NOMO-1 treated with dmso at 0.1 percent for 144 hours (cell line): Measurements from ENCODE around the gene LYZL6.
A peak's percentile ranks its signal among the peaks of the same experiment; 100 is the strongest.
"Not testable (repeated sequence)": the region's sequence is repeated elsewhere in the genome, so short reads cannot be mapped to it uniquely, and the experiment has no call there.

ENCODE experiments used
- DNase-seq: peaks from one replicate; lab custom pipeline; 2025; ENCODE audit not compliant: unreplicated experiment; lab: John Stamatoyannopoulos, UW

Gene LYZL6

DNA sequence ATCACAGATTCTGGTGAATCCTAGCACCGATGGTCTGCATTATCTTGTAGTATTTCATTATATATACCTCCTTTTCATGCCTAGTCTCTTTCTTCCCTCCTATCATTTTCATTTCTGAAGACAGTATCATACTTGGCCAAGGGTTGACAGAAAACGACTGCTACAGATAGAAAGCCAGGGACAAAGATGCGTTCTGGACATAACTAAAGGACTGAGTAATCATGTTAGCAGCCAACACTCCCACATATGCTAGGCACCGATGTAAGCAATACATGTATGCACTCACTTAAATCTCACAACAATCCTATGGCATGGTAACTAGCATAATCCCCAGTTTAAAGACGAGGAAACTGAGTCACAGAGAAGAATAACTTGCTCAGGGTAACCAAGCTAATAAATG, 35.8 kb downstream of the LYZL6 start:
- DNase-seq: no peak

DNA sequence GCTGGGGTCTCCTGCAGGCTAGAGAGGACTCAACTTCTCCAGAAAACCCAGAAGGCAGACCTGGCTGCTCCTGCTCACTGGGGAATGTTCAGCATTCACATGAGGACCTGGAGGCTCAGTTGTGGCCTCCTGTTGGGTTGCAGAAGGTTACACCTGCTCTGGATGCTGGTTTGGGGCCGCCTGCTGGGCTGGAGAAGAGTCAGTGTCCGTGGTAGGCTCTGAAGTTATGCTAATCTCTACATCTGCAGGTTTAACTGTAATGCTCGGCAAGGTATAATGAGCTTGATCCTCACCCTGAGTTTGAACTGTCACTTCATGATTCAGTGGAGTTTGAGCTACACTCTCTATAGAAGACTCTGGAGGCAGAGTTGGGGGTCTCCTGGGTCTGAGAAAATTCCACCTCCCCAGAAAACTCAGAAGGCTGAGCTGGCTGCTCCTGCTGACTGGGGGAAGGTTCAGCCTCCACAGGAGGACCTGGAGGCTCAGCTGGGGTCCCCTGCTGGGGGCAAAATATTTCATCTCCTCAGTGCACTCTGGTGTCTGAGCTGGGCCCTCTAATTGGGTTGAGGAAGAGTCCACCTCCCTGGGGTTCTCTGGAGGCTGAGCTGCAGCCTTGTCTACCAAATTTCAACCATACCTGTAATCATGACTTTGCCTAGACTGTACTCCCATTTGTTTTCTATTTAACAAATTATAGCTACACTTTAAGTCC, 36.4 kb downstream of the LYZL6 start:
- DNase-seq: no peak

DNA sequence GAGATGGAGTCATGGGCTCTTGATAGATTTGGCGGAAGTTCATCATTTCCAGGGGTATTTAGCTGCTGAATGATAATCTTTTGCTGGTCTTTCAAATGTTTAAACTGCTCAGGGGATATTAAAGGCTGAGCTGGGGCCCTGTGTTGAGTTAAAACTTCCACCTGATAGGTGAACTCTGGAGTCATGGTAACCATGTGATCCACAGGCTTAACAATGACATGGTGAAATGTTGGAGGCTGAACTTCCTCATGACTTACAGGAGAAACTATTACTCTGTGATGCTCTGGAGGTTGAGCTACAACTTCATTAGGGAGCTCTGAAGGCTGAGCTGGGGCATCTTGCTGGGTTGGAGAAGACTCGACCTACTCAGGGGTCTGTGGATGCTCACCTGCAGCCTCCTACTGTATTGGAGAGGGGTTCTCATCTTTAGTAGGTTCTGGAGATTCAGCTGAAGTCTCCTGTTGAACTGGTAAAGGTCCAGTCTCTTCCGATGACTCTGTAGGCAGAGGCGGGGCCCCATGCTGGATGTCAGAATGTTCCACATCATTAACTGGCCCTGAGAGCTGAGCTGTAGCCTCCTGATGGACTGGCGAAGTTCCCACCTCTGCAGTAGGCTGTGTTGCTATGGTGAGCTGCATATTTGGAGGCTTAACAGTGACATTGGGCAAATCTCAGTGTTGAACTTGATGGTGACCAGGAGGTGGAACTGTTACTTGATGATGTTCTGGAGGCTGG, 37.2 kb downstream of the LYZL6 start:
- DNase-seq: no peak

DNA sequence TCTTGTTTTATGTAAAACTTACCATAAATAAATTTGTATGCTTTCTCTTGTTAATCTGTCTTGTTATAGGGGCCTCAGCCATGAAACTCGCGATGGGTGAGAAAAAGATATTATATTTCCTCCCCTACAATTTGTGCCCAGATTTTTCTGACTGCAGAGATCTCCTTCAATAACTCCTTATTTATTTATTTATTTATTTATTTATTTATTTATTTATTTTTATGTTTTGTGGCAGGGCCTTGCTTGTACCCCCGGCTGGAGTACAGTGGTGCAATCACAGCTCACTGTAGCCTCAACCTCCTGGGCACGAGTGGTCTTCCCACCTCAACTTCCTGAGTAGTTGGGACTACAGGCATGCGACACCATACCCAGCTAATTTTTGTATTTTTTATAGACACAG, 40.1 kb downstream of the LYZL6 start:
- DNase-seq: no peak

DNA sequence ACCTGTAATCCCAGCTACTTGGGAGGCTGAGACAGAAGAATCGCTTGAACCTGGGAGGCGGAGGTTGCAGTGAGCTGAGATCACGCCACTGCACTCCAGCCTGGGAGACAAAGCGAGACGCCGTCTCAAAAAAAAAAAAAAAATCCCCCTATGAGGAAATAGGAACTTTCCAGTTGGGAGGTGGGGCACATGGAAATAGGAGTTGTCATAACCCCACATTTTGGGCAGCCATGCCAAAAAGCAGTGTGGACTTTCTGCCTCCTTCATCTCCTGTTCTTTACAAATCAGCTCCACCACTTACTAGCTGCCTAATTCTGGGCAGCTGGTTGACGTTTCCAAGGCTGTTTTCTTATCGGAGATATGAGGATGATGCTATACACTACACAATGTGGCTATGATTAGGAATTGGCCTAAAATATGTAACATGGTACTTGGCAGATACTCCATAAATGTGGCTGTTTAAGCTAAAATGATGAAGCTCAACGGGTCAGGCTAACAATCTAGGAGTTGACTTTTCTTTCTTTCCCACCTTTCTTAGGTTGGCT, 41.8 kb downstream of the LYZL6 start:
- DNase-seq: no peak

DNA sequence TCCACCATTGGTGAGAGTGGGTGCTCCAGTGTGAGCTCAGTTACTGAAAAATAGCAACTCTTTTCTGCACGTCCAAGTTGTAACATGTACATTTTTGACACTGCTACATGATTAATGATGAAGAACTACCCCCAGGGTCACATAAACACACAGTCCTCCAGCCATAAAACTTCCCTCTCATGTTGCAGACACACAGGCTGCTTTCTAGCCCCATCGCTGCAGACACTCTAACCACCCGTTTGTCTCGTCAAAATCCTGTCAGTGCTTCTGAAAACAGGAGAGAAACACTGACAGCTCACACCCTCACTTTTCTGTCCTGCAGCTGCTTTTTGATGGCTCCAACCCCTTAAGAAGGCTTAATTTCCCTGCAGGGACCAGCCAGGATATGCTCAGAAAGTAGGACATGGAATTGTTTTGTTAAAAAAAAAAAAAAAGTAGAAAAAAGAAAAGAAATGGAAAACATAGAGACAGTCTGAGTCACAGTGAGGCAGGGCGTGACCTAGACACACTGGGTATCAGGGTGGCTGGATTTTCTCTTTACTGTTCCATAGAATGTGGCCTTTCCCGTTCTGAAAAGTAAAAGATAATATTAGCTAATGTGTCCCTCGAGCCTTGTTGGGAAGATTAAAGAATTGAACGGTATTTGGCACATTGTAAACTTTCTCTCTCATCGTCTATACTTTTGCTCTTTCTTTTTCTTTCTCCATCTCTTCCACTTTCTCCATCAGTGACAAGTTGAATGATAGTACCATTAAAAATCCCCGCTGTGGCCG, 42.6 kb downstream of the LYZL6 start:
- DNase-seq: peak; percentile 21

DNA sequence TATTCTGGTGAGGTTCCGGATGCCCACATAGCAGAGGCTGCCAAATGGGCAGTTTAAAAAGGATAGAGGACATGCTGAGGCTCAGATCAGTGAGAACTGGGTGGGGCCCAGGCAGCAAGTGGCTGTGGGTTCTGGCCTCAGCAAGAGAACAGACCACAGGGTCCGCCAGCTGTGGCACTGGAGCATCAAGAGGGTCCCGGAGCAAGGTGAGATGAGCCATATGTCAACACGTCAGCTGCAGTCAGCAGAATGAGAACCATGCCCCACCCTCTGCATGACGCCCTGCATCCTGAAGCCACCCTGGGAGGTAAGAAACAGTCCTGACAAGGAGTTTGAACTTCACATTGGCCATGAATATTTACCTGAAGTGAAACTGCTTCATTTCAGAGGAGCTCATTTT, 43.2 kb downstream of the LYZL6 start:
- no peak for DNase-seq

DNA sequence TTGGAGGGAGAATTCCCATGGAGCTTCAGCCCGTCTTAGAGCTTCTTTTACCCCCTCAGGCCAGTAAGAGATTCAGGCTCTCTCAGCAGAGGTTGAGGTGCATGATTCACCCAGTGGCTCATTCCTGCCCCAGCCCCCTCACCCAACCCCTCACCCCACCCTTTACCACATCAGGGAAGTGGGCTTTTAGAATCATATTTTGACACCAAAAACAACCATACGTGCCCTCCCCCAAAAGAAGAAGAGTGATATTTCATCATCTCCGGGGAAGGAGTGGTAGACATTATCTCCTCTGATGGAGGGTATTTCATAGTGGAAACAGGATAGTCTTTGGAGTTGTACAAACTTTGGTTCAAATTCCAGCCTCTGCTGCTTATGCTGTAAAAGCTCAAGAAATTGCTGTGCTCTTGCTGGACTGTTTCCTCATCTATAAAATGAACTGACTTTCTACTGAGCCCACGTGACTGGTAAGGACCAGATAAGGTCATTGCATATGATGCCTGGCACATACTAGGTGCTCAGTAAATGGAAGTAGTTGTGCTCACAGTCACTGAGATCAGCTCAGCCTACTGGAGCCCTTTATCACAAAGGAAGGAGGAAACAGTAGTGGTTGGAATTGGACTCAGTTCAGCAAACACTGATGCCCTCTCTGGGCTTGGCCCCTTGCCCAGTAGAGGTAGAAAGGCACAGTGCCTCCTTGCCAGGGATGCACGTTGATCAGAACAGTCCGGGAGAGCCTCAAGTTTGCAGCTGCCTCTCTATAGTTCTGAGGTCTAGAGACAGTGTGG, 45.0 kb downstream of the LYZL6 start:
- DNase-seq: peak; percentile 24

DNA sequence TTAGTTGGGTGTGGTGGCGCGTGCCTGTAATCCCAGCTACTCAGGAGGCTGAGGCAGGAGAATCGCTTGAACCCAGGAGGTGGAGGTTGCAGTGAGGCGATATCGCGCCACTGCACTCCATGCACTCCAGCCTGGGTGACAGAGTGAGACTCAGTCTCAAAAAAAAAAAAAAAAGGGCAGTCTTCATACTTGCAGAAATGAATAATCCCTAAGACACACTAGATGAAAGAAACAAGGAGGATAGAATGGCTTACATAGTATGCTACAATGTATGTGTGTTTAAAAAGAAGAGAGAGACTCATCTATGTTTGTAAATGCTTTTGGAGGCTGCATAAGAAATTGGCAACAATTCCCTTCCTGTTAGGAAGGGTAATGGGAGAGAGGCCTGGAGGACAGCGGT, 45.7 kb downstream of the LYZL6 start:
- not testable (repeated sequence) for DNase-seq

DNA sequence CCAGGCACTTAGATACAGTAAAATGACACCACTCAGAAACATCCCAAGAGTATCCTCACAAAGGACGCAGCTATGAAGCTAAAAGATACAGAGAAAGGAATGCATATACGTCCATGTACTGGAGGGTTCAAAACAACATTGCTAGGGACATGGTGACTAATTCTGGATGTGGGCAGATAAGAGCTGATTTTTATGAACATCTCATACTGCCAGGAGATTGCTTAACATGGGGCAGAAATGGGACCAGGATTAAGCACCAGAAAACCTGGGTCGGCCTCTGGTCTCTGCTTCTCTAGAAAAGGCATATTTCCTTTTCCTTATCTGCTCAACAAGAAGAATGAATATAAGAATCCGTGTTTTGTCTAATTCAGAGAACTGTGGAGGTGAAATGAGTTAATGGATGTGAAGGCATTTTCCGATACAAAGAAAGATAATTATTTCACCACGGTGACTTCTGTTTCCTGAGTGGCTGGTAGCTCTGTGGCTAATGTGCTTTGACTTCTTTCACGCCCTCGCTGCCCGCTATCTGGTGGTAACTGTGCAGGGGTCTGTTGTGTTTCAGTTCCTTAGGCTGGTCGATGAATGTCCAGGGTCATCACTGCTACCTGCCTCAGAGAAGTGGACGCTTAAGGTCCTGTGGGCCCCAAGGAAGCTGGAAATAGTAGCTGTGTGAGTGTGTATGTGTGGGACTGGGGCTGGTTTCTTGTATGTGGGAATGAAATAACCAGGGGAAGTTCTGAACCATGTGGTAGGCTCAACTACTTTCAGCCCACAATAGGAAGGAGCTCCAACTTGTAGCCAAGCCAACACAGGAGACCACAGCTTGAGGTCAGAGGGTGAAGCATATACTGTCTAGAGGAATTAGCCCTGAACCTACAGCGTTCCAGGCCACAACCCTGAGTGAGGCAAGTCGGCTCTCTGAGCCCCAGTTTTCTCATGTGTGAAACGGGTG, 47.6 kb downstream of the LYZL6 start:
- DNase-seq: peak; percentile 67

DNA sequence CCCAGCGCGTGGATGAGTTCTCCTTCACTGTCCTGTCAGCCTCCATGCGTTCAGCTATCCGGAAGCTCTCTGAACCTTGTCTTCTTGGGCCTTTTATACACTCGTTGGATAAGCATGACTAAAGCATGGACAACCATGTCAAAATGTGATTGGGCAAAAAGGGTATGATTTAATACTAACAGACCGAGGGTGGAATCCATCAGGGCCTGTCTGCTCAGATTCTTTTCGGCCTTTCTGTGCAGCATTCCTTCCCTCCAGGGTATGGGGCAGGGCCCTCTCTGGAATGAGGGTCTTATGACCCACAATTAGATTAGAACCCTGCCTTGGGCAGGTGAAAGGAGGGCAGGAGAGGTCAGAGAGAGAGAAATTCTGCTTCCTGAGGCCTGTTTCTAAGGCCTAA, 49.3 kb downstream of the LYZL6 start:
- DNase-seq: no peak

DNA sequence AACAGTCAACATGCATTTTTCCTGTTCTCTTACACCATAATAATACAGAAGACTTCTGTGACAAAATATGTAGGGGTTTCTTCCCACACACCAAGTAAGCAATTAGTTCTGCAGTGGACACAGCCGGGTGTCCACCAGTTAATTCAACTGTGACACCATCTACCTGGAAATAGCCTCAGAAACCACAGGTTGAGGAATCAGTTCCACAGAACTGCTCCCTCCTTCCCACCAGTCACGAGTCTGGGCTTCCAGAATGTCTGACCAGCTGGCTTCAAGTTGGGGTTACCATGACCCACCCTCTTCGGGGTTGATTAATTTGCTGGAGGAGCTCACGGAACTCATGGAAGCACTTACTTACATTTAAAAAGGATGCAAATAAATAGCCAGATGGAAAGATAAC, 49.8 kb downstream of the LYZL6 start:
- no peak for DNase-seq

DNA sequence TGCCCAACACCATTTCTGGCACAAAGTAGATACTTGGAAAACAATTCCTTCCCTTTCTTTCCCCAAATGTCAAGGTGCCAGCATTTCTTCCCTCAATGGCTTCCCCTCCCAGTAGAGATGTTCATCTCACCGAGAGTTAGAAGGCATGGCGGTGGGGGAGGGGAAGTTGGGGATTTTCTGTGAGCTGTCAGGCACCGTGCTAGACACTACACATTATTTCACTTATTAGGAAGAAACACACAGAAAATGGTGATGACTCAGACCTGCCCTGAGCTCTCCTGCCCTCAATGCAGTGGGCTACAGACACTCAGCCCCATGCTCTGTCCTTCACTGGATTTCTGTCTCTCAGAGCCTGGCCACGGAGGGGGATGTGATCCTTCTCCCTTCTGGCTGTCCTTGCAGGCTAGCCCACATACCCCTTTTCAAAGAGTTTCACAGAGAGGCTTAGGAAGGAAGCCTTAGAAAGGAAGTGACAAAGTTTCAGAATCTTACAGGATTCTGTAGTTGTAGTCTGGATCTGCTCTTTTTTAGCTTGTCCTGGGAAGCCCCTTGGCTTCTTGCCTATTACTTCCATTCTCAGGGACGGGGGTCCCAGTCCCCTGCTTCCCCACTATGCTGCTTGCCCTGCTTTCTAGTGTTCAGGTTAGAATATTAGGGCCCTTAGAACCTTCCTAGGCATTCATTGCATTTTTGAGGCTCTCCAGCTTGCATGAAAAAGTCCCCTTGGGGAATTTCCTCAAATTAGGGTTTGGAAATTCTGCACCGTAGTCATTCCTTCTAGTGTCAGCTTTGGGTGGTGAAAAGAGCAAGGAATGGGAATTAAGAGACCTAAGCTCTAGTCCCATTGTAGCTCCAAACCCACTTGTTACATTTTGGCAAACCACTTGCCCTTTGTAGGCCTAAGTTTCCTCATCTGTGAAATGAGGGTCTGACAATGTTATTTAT, 51.1 kb downstream of the LYZL6 start:
- no peak for DNase-seq

DNA sequence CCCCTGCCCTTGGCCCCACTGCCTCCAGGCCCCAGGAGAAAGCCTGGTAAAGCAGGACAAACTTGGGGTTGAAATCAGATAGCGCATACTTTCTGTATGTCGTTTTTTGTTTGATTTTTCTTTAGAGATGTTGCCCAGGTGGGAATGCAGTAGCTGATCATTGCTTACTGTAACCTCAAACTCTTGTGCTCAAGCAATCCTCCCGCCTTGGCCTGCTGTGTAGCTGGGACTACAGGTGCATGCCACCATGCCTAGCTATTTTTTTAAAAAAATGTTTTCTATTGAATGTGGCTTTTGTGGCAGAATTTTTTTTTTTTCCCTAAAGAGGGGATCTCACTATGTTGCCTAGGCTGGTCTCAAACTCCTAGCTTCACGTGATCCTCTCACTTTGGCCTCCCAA, 52.2 kb downstream of the LYZL6 start:
- no peak for DNase-seq

DNA sequence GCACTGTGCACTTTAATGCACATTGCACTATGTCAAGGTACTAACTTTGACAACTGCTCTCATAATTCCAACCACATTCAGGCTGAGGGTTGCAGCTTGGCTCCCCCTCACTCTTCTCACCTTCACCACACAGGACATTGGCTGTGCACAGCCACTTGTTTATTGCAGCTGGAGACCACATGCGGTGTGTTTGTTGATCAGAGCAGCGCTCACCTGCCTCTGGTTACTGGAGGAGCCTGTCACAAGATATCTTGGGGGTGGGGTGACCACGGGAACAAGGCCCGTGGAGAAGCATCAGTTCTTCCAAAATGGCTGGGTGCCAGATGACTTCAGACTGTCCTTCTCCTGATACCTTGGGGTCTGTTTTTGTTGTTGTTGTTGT, 52.7 kb downstream of the LYZL6 start:
- no peak for DNase-seq

DNA sequence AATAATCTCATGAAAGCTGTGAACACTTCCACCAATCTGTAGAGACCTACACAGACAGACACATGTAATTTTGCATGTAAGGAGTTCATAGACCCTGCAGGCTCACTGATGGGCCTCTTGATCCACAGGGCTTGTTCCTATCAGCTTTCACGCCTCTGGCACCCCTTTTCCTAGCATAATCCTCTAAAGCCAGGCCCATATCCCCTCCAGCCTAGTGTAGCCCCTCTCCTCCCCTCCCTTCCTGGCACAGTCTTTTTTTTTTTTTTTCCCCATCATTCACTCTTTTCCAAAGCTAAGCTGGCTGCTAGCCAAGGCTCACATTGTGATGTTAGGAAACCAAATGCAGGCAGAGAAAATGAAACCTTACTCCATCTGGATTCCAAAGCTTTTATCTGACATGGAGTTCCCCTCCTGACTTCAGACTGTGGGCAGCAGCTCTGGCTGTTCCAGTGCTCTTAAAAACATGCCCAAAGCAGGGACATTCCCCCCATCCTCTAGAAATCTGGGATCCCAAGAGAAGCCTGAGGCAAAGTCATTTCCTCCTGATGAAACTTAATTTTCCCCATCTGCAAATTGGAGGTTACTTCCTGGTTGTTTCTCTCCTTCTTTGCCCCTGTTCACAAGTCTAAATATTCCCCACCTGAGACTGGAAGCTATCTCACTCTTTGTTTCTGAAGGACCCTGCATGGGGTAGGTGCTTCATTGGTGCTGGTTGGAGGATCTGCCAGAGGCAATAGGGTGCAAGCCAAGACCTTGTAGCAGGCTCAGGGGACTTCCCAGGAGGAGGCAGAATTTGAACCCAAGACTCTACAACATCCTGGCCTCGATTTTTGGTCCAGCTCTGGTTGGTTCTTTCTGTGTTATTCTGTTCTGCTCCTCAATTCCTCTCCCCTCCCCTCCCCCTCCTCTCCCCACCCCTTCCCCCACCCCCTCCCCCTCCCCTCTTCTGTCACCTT, 53.4 kb downstream of the LYZL6 start:
- DNase-seq: no peak

DNA sequence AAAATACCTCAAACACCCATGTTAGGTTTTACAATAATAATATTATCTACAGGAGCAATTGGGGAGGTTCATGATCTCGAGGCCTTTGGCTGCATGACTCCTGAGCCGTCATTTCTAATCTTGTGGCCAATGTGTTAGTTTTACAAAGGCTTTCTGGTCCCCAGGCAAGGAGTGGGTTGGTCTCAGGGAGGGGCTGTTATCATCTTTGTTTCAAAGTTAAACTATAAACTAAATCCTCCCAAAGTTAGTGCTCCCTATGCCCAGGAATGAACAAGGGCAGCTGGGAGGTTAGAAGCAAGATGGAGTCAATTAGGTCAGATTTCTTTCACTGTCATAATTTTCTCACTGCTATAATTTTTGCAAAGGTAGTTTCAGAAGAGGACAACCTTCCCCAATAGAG, 54.3 kb downstream of the LYZL6 start:
- DNase-seq: no peak
